NCI-H1694 (cell line): ENCODE measurements around the gene EHD3.

Experiments used
- DNase-seq: peaks from one replicate; lab custom pipeline; 2025; lab: John Stamatoyannopoulos, UW

The EHD3 gene

DNA sequence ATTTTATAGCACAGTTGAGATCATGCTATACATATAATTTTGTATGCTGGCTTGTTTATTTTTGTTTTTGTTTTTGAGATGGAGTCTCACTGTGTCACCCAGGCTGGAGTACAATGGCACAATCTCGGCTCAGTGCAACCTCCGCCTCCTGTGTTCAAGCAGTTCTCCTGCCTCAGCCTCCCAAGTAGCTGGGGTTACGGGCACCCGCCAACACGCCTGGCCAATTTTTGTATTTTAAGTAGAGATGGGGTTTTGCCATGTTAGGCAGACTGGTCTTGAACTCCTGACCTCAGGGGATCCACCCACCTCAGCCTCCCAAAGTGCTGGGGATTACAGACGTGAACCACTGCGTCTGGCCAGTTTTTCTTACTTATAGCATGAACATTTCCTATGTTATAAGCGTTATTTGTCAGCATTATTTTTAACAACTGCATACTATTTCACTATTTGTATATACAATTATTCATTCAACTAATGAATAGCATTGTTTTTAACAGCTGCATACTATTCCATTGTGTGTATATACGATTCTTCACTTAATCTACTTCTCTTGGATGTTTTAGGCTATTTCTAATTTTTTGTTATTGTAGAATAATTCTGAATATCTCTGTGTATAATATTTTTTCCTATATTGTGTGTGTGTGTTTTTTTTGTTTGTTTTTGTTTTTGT is 3.5 kb downstream of the EHD3 start:
- no peak for DNase-seq

DNA sequence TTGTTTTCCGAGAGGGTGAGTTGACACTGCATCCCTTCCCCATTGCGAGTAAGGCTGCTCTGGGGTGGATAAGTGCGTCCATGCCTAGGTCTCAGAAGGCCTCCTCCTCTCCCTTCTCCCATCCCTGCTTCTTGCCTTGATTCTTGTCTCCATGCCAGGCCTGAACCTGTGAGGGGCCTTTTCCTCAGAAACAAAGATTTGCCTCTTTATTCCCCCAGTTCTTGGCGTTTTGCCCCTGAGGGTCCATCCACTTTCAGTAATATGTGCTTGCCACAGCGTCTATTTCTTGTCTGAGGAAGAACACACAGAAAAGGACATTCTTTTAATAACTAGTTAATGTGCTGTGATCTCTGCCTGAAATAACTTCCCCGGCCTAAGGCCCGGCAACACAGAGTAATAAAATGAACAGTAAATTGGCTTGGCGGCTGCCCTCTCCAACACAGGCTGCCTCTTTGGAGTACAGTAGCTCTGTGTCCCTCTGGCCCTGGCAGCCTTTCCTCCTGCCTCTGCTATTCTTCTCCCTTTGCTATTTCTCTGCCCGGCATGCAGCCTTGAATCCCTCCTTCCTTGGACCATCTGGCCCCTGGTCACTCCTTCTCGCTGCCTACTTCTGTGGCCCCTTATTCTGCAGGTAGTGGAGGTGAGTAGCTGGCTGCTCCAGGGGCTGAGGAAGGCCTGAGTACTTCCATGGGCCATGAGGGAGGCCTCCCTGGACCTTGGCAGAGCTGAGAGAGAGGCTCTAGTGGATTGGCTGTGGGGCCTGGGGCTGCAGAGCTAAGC is 4.4 kb downstream of the EHD3 start:
- DNase-seq, result no peak

DNA sequence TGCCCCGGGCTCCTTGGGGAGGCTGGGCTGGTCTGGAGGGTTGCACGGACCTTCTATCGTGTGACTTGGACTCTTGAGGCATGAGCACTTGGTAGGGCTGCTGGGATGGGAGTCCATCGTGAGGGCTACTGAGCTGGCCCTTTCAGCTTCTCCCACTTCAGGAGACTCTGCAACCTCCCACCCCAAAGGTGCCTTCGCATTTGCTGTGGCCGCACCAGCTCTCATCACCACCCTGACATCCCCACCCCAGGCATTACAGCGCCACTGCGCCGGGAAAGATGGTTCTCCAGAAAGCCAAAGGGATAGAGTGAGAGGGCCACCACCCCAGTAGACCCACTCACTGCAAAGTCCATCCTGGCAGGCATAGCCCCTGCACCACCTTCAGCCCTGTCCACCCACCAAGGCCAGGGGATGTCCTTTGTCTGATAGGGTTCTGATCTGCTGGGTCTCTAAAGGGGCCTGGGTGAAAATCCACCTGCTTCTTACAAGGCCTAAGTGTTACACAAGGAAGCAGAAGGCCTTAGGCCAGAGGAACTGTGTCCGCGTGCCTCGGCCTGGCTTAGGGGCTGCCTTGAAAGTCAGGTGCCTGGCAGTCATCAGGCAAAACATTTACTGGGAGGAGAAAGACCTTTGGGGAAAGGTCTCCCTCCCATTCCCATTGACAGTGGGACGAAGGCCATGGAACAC is 5.1 kb downstream of the EHD3 start:
- no peak for DNase-seq

DNA sequence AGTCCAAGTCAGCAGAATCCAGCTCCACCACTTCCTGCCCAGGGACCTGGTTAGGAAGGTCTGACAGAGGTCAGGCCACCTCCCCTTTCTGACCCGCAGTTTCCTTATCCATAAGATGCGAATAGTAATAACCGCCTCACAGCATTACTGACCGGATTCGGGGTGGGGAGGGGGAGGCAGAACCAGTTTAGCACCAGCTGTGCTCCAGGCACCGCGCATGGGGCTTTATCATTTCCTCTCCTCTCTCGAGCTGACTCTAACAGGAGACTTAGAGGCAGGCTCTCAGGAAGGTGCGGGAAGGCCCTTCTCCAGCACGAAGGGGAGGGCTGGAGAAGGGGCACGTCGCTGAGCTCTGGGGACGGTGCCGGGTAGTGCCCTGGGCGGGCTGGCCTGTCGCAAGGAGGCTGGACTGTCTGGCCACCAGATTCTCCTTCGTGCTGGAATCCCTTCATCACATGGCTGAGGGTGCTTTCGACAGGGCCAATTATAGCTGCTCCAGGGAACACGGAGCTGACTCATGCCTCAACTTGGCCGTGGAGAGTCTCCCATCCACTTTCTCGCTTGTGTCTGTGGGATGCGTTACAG is 5.7 kb downstream of the EHD3 start:
- DNase-seq, result no peak

DNA sequence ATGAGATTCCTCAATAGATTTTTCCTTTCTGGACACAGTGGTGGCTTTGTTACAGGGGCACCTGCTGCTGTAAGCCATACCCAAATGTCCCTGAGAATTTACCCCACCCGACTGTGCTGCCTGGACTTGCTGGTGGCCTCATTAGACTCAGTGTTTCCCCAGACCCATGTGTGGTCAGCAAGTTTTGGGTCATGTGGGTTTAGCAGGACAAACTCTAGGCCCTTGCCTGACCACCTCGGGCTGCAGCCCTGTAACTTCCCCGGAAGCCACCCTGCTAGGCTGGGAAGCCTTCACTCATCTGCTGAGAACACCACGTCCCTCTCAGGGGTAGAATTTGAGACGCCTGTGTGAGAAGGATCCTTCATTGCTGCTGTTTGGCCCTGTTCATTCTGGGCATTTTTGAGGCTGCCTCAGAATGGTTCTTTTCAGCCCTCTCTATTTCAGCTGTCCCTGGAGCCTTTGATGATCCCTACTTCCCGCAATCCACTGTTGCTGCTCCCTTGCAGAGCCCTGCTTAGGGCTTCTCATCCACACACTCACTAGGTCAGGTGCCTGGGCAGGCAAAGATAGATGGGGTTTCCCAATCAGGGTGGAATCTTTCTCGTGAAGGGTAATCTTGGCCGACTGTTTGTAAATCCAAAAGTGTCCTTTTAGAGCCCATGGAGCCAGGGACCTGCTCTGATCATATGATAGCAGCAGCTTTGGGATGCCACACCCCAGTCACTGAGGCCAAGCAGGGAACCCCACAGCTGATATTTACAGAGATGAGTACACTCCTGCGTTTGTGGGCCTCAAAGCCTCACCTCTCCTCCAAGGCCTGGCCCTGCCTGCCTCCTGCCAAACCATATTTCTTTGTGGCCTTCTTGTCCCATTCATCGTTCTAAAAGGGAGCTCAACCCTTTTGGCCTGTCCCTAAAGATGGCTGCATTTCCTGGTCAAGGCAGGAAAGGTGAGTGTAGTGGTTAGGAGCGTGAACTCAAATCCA is 6.7 kb downstream of the EHD3 start:
- DNase-seq, result no peak

DNA sequence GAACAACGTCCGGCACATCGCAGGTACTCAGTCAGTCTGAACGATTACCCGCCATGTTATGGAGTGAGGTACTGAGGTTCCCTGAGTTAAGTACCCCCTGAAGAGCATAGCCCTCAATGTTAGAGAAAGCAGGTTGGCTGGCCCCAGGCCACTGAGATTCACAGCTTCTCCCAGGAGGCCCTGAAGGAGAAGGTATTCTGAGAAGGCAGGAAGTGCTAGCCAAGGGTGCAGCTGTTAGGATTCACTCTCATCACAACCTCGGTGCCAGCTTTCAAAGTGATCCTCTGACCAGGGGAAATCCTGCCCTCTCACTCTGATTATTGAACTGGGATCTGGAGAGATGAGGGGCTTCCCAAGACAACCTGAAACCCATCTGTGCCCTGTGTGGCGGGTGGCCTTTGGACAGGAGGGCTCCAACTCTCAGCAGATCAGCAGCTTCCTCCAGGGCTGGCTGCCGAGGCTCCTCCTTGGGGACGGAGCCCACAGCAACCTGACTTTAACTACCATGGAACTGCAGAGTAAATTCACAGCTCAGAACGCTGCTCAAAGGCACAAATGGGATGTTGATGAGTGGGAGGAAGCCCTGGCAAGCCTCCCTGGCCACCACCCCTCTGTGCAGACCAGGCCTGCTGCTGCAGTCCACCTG is 7.8 kb downstream of the EHD3 start:
- no peak for DNase-seq

DNA sequence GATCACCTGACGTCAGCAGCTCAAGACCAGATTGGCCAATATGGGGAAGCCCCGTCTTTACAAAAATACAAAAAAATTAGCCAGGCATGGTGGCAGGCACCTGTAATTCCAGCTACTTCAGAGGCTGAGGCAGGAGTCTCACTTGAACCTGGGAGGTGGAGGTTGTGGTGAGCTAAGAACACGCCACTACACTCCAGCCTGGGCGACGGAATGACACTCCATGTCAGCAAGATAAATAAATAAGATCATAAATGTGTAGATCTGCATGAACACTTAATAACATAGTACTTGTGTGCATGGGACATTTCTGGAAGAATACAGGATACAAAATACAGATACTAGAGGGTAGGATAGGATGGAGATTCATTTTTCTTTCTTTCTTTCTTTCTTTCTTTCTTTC is 9.1 kb downstream of the EHD3 start:
- DNase-seq, result no peak

DNA sequence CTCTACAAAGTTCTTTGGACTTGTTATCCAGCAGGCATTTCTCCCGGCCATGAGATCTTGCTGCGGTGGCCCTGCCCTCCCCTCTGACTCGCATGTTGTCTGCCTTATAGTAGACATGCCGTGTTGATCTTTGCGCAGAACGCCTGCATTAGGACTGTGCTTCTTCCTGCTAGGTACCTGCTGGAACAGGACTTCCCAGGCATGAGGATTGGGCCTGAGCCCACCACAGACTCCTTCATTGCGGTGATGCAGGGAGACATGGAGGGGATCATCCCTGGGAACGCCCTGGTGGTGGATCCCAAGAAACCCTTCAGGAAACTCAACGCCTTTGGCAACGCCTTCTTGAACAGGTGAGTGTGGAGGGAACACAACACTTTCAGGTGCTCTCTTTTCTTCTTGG is 10.1 kb downstream of the EHD3 start:
- no peak for DNase-seq

DNA sequence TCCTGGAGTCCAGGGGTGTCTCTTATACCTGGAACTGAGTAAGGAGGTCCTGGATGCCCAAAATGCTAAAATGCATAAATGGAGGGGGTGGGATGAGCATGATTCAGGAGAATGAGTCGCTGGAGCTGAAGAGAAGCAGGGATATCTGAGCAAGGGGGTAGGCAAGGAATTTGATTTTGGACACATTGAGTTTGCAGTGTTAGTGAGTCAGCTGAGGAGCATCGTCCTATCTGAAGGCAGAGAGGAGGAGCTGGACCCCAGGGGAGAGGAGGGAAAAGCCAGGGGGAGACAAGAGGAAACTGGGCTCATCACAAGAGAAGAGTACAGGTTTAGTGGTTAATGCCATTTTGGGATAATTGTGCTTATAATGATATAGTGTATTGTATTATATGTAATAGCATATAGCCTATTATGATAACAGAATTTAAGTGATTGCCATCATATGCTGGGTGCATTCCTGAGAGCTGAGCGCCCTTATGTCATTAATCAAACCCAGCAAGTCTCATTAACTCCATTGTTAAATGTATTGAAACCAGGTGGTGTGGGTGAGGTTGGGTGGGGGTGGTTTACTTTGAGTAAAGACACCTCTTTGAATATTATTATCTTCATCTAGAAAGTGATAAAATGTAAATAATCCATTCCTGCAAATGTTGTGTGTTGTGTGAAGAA is 12.4 kb downstream of the EHD3 start:
- no peak for DNase-seq

DNA sequence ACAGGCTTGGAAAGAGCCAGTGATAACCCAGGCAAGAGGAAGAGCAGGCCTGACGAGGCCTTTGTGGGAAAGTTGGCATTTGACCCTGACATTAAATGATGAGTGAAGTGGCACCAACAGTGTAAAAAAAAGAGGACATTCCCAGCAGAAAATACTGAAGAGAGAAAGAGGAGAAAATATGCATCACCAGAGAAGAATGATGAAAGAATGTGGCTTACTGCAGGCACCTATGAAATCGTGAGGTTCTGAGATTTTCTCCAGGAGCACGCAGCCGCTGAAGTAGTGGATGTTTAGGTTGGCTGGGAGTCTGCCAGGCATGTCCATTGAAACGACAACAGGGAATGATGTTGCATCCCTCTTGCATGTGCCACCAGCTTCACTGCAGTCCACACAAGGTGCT is 13.8 kb downstream of the EHD3 start:
- no peak for DNase-seq

DNA sequence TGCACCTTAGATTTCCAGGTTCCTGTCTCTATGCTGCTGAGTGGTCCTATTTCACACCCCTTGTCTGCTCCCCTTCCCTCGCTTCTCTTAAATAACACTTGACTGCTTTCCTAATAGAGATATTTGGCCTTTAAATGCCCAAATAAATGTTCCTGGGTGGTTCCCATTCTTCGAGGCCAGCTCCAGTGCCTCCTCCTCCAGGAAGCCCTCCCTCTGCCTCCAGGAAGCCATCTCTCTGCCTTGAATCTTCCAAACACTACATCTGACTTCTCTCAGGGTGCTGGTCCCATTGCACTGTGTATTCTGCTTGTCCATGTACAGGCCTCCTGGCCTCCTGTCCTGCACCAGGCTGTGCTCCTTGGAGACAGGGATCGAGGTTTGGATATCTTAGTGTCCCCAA is 14.2 kb downstream of the EHD3 start:
- no peak for DNase-seq

DNA sequence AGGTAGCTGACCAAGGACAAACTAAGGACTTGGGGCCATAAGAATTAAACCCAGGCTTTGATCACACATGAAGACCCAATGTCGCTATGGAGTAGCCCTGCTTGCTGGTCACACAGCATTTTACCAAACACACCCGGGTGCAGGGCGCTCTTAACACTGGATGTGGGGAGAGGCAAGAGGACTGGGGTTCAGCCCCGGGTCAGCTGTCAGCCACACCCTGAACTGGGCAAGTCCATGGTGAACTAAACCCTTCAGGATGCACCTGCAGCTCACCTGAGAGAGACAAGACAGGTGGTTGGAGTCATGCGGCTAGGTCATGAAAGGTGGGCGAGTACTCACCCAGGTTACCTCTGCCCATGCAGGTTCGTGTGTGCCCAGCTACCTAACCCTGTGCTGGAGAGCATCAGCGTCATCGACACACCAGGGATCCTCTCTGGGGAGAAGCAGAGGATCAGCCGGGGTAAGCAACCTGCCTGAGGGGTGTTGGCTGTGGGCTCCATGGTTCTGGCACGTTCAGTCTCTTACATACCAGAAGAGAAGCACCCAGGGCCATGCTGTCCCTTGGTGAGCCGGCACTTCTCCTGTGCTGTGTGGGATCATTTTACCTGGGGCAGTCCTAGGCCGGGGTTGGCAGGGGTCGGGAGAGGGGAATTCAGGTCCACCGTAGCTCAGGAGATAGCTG is 15.2 kb downstream of the EHD3 start:
- DNase-seq, result no peak

DNA sequence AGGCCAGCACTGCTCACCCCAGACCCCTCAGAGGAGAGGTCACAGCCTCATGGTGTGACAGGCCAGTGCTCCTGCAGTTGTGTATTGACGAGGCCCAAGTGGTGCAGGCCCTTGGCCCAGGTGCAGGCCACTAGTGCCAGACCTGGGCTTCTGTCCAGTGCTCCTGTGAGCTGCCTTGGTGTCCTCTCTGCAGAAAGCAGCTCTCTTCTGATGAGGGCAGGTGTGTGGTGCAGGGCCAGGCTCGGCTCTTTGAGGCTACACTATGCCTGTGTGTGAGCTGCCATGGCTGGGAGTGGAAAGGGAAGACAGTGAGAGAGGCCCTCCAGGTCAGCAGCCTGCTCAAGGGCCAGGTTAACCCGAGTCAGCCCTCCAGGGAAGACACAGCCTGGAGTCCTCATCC is 17.1 kb downstream of the EHD3 start:
- no peak for DNase-seq

DNA sequence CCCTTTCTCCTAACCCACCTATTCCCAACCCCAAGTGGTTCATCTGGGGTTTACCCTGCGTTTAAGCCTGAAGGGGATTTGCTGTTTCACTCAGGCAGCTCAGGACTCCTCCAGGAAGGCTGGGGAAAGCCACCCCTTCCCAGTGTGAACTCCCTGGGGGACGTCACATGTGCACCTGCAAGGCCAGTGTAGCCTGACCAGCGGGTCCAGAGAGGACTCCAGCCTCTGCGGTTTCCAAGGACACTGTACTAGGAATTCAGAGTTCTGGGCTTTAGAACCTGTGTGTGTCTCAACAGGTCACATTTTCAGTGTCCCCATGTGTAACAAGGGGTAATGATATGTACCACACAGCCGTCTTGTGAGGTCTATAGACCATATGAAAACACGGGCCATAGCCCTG is 17.9 kb downstream of the EHD3 start:
- DNase-seq, result no peak

DNA sequence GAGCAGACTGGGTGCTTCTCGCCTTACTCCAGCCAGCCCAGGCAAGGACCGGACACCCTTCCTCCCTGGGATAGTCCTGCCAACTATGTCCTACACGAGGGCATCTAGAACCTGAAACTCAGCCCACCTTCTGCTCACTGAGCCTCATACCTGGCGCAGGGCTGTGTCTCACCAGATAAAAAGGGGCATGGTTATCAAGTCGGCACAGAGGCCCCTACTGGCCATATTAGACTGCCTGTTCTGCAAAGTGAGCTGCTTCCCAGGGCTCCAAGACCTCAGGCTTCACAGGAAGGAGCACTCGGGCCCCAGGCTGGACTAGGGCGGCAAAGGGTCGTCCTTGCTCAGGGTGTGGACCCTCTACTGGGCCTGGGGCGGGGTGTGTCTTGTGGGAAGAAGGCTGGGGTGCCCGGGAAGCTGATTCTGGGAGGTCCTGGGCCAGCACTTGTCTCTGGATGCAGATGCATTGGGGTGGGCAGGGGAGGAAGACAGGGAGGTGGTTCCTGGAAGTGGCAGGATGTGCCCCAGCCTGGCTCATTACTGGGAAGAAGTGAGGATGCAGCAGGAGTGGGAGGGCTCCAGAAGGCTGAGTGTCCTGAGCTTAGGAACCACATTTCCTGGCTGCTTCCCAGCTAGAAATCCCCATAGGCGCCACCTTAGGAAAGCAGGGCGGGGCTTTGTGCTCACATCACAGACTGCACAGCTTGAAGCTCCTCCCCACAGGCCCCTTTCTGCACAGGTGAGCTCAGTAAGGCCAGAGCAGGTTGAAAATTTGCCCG is 19.6 kb downstream of the EHD3 start:
- DNase-seq, result no peak

DNA sequence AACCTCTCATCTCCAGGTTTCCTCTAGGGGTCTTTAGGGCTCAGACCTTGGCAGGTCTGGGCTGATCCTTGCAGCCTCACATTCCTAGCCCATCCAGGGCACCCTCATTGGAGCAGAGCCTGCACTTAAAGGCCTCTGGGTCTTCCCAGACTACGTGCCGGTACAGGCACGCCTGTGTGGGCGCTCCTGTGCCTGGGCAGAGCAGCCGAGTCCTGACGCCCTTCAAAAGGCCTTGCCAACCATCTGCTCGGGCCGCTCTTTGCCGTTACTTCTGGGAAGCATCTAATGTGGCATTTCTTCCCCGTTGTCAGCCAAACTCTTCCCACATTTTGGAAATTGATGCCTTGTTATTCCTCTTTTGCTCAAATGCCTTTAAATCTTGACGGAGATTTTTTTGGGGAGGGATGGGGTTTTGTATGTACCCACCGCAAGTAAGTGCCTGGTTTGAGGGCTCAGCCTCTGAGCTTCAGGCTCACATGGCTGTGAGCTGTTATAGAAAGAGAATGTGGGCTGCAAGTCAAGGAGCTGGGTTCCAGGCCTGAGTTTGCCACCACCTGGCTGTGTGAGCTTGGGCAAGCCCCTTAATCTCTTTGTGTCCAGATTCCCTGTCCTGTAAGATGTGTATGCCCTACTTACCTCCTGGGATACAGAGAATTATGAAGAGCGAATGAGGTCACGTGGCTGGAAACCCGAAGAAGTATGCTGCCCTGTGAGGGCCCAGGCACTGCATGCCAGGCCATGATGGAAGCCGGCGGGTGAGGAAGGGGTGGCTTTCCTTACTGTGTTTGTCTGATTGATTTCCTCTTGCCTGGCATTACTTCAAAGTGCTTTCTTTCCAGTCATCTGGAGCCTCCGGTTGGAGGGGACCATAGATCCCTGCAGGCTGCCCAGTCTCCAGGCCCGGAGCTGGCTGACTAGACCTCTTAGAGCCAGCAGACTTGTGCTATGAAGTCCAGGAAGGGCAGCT is 20.6 kb downstream of the EHD3 start:
- DNase-seq, result no peak

DNA sequence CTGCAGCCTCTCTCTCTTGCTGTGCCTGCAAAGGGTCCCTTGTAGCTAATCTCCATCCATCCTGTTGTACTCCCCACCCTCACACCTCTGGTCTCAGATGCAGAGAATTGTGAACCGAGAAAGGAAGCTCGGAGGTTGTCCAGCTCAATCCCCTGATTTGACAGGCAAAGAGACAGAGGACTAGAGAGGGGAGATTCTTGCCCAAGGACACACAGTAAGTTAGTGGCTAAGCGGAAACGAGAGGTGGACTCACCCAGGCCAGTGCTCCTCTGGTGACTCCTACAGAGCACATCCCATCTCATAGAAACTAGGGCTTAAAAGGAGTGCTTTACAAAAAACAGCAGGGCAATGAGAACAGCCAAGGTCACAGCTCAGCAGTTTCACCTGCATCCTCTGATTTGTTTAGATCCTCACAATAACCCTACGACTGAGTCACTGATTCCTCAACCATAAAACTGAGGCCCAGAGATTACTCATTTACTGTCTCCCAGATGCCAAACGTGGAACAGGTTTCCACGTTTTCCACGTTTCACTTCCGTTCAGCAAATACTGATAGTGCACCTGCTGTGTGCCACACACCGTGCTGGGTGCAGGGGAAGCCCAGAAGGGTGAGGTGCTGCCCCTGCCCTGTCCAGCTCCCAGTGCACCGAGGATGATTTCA is 22.1 kb downstream of the EHD3 start:
- DNase-seq, result no peak
